Measurements from ENCODE around the gene HPN.
"Not testable (repeated sequence)": the region's sequence is repeated elsewhere in the genome, so short reads cannot be mapped to it uniquely, and the experiment has no call there.

Gene HPN

DNA sequence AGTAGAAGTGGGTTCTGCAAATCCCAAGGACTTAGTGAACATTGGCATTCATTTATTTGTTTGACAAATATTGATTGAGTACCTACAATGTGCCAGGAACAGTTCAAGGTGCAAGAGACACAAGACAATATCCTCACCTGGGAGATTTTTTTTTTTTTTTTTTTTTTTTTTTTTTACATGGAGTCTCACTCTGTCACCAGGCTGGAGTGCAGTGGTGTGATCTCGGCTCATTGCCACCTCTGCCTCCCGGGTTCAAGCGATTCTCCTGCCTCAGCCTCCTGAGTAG is 13.0 kb upstream of the HPN start:
- DNase-seq: not testable (repeated sequence)

DNA sequence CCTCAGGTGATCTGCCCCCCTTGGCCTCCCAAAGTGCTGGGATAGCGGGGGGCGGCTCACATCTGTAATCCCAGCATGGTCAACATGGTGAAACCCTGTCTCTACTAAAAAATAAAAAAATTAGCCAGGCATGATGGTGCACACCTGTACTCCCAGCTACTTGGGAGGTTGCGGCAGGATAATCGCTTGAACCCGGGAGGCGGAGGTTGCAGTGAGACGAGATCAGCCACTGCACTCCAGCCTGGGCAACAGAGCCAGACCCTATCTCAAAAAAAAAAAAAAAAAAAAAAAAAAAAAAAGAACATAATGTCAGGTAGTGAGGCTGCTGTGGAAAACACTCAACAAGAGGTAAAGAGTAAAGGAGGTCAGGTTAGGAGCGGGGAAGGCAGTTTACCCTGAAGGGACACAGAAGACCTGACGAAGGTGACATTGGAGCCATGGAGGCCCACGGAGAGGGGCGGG is 12.2 kb upstream of the HPN start:
- not testable (repeated sequence) for DNase-seq

DNA sequence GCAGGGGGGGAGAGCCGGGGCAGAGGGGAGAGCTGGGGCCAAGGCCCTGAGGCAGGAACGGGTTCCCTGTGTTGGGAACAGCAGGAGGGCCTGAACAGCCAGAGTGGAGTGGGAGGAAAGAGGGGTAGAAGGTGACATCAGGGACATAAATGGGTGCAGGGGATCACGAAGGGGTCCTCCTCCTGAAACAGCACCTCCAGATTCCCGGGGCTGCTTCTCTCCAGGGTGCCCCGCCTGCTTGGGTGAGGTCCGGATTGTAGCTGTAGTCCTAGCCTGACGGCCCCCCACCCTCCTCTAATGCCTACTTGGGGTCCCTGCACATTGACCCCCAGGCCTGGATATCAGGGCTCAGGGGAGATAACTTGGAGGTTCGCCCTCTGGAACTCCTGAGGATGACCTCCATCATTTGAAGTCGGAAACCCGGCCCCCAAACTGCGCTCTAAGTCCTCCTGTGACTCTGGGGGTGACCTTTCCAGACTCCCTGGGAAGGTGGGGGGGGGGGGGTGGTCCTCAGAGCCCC is 11.7 kb upstream of the HPN start:
- no peak for DNase-seq

DNA sequence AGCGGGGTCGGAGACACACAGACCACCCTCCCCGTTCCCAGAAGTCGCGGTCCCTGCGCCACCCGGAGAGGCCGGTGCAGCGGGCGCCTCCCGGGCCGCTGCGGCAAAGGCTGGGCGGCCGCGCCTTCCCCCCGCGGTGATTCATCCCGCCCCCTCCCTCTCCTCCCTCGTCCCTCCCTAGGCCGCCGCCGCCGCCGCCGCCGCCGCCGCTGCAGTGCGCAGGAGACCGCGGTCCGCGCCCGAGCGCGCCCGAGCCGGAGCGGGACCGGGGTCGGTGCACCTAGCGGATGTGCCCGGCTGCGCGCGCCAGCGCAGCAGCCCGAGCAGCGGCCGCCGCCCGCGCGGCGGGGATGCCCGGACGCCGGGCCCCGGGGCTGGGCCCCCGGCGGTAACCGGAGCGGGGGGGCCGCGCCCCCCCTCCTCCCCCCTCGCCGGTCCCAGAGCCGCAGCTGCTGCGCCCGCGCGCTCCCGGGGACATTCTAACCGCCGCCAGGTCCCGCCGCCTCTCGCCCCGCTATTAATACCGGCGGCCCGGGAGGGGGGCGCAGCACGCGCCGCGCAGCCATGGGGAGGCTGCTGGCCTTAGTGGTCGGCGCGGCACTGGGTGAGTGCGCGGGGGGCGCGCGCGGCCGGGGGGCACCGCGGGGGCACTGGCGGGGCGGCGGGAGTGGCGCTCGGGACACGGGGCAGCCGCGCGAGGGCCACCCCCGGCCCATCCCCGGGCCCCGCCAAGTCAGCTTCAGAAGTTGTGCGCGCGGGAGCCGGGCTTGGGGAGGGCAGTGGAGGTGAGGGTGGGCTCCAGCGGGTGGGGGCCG is 11.1 kb upstream of the HPN start, which contains the start of gene SCN1B:
Gene SCN1B (plus strand): TSS at position 214 of the 815 bp plus-strand sequence. CDS start 351 bp downstream, at position 565.
- DNase-seq: no peak

DNA sequence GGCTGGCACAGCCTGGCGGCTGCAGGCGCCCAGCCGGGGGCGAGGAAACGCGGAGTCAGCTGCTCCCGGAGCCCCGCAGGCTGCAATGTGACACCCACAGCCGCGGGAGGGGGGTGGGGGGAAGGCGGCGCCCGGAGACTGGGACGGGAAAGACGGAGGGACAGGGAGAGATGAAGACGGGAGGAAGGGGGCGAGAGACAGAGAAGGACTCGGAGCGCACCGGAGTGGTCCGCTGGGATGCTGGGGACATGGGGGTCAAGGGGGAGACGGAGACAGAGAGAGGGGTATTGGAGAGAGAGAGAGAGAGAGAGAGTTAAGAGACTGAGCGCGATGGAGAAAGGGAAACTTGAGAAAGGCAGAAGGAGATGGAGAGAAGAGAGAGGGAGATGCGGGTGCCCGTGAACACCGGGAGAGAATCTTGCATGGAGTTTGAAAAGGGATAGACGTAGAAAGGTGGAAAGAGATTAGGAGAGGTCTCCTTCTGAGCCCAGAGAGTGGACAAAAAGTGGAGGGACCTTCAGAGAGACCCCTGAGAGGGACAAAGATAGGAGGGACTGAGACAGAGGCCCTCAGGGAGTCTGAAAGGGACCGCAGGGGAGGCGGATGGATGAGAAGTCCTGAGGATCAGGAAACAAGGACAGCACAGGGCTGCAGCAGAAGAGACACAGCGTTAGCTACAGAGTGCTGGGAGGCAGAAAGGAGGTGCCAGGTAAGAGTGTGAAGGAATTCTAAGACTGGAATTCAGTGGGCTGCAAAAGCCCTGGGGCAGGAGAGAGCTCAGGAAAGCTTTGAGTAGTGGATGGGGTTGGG is 10.2 kb upstream of the HPN start:
- no peak for DNase-seq

DNA sequence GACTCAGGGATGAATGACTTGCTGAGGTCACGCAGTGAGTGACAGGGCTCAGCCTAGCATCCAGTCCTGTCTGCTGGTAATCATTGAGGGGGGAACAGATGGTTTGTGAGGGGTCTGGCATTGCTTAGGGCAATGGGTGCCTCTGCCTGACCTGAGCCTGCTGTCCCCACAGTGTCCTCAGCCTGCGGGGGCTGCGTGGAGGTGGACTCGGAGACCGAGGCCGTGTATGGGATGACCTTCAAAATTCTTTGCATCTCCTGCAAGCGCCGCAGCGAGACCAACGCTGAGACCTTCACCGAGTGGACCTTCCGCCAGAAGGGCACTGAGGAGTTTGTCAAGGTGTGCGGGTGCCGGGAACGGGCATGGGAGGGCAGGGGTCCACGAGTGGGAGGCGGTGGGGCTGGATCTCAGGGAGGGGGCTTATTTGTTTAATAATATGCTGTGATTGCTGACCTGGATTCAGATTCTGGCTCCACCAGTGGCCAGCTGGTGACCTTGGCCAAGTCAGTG is 9.1 kb upstream of the HPN start:
- DNase-seq: no peak

DNA sequence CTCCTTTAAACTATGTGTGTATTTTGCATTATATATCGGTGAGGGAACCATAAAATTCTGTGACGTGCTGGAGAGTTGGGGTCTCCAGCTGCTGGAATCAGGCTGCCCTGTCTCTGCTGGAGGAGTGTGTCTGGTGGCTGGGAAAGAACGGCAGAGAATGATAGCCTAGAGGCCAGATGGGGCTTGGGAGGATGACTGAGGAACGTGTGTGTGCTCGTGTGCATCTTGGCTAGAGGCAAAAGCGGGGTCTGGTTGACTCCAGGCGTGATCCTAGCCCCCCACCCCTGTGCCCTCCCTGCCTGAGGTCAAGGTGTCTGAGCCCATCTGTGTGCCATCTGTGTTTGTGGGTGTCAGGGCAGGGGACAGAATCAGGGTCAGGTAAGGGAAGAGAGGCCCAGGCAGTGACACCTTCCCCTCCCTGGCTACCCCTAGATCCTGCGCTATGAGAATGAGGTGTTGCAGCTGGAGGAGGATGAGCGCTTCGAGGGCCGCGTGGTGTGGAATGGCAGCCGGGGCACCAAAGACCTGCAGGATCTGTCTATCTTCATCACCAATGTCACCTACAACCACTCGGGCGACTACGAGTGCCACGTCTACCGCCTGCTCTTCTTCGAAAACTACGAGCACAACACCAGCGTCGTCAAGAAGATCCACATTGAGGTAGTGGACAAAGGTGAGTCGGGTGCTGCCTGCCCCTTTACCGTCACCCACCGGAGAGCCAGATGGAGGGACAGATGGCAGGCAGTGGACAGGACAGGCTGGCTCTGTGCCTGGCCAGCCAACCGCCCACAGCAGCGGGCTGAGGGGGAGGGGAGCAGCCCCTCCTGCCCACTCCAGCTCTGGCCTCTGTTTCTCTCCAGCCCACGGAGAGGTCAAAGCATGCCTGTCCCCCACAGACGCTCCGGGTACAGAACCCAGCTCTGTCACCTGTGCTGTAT is 8.2 kb upstream of the HPN start:
- no peak for DNase-seq

DNA sequence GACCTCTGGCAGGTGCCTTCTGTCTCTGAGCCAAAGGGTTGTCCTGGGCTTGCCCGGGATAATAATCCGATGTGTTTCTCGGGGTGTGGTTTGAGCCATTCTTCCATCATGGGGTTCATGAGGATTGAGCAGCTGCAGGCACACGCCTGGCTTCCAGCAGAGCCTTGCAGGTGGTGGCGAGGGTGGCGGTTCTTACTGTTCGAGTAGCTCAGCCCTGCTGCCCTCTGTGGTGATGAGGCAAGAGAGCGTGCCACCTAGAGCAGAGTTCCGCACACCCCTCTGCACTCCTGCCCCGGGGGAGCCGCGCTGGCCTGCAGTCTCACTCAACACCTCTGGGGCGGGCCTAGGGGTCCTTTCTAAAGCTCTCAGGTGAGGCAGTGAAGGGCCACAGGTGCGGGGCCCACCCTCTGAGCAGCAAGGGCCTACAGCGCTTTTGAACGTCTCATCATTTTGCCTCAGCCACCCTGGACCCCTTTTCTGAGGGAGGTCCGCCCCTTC is 7.5 kb upstream of the HPN start:
- no peak for DNase-seq

DNA sequence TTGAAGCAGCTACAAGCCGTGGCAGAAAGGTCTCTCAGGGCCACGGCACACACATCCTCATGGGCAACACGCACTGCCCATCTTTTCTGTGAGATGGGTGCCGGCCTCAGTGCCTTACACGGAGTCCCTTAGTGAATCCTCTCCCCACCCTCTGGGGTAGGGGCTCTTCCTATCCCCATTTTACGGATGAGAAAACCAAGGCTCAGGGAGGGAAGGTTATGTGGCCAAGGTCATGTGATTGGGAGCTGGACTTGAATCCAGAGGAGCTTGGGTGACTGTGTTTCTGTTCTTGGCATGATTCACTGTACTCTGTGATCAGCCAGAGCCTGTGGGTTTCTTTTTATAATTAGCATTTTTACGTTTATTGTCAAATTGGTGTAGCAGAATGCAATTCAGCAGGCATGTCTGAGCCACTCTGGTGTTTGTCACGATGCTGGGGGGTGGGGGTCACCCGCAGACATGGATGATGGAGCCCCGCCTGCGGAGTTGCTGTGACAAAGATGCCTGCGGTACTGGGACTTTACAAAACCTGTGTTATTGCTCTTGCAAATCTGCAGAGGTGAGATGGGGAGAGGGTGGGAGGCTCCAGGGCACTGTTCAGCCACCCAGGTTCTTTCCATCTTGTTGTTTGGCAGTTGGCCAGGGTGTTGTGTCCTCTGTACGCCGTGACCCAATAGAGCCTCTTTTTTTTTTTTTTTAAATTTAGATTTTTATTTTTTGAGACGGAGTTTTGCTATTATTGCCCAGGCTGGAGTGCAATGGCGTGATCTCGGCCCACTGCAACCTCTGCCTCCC is 6.7 kb upstream of the HPN start:
- DNase-seq: no peak

DNA sequence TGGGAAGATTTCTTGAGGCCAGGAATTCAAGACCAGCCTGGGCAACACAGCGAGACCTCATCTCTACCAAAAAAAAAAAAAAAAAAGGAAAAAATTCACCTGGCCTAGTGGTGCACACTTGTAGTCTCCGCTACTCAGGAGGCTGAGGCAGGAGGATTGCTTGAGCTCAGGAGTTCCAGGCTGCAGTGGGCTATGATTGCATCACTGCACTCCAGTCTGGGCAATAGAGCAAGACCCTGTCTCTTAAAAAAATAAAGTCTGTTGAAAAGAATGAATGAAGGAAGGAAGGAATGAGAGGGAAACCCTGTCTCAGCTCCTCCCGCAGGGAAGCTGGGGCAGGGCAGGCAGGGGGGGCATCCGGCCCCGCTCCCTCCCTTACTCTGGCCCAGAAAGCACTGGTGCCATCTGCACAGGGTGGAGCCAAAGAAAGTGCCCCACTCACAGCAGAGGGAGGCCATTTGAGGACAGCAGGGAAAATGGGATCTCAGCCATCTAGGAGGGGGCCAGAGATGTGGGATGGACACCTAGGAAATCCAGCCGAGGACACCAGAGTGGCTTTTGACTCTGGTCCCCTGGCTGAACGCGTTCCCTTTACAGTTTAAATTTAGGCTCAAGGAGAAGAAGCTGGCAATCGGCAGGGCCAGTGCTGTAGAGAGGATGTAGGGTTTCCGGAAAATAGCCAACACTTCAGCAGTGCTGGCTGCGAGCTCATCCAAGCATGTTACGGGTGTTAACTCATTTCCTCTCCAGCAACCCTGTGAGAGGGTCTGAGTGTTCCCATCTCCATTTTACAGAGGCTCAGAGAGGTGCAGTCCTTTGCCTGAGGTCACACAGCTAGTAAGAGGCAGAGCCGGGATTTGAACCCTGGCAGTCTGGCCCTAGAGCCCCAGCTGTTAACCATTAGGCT is 3.6 kb upstream of the HPN start:
- no peak for DNase-seq

DNA sequence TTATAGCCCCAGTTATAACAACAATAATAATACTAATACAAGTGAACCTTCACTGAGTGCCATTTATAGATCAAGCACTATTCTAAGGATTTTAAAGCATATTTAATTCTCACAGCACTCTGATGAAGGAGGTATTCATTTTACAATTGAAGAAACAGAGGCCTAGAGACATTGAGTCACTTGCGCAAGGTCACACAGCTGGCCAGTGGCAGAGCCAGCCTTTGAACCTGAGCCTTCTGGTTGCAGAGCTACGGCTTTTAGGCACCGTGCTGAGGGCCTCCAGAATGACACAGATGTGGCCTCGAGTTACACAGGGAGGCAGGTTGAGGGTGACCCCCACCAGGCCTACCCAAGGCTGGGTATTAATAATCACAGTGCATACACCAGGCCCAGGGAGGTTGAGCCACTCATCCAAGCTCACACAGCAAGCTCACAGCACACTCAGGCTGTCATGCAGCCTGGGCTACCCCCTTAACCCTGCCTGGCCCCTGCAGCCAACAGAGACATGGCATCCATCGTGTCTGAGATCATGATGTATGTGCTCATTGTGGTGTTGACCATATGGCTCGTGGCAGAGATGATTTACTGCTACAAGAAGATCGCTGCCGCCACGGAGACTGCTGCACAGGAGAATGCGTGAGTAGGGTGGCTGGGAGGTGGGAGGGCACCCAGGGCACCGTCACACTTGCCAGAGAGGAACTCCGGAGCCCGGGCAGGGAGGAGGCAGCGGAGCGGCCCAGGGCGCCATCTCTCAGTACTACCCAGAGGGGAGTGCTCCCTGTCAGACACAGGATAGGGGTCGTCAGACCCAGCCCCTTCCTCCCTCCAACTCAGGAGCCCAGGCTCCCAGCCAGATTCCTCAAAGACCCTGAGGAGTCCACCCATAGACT is 2.7 kb upstream of the HPN start:
- no peak for DNase-seq

DNA sequence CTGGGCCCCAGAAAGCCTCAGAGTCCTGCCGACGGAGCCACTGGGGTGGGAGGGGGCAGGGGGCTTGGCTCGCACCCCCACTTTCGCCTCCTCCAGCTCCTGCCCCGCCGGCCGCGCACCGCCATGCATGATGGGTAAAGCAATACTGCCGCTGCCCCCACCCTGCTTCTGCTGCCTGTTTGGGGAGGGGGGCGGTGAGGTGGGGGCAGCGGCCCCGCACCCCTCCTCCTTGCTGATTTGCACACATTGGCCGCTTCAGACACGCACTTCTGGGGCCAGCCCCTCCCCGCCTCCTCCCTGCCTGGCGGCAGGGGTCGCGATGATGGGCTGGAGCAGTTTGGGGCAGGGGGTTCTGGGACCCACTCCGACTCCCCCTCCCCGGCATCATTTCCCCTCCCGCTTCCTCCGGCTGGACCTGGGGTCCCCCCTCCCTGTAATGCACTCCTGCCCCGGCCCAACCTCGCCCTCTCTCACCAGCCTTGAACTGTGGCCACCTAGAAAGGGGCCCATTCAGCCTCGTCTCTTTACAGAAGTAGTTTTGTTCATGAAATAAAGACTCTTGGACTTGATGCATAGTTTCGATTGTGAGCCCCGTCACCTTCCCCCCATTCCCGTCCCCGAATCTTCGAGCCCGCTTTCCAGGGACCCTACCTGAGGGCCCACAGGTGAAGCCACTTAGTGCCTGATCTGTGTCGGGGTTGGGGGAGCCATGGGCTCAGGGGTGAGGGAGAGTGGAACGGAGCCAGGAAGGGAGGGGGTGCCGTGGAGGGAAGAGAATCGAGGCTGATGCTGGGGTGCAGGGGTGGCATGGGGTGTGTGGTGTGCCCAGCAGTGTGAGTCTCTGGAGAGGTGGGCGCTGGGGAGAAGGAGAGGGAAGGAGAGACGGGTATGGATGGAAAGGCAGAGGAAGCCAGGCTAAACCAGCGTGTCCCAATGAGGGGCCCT is 1.4 kb upstream of the HPN start:
- DNase-seq: no peak

DNA sequence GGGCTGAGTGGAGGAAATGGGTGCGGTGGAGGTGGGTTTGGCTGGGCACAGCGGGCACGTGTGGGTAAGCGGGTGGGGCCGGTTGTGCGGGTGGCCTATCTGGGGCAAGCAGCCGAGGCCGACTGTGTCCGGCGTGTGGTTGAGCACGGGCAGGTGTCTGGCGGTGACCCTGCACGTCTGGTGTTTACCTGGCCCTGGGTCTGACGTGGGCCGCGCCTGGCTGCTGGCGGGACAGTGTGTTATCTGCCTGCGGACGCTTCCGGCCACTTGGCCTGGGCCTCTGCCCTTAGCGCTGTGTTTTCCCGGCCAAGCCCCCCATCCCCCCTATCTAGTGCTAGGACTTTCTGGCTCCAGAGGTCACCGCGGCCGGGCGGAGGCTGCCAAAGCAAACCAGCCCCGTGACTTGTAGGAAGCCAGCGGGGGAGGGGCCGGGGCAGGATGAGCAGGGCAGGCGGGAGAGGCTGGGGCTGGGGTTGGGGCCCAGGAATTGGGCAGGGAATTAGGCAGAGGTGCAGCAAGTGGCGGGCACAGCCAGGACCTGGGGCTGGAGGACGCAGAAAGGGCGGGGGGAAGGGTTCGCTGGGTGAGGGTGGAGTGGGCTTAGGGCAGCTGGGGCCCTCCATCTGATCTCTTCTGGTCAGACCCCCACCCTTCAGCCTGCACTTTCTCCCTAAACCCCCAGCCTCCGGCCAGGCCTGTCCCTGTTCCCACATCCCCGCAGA is 534 bp upstream of the HPN start:
- DNase-seq: no peak

DNA sequence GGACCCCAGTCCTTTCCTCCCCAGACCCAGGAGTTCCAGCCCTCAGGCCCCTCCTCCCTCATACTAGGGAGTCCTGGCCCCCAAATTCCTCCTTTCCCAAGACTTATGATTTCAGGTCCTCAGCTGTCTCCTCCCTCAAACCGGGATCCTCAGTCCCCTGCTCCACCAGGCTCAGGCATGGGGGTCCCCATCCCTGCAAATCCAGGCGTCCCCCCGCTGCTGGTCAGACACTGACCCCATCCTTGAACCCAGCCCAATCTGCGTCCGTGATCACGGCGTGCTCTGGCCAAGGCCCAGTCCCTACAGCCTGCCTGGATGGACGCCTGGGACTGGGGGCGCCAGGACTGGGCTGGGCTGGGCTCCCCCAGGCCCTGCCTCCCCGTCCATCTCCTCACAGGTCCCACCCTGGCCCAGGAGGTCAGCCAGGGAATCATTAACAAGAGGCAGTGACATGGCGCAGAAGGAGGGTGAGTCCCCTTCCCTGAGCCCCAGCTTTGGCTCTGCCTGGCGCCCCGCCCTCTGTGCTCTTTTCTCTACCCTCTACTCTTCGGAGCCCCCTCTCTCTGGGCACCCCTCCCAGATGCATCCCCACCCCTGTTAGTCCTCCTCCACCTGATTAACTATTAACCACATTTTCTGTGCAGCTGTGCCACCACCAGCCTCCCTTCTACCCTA is 672 bp downstream of the HPN start:
- no peak for DNase-seq

DNA sequence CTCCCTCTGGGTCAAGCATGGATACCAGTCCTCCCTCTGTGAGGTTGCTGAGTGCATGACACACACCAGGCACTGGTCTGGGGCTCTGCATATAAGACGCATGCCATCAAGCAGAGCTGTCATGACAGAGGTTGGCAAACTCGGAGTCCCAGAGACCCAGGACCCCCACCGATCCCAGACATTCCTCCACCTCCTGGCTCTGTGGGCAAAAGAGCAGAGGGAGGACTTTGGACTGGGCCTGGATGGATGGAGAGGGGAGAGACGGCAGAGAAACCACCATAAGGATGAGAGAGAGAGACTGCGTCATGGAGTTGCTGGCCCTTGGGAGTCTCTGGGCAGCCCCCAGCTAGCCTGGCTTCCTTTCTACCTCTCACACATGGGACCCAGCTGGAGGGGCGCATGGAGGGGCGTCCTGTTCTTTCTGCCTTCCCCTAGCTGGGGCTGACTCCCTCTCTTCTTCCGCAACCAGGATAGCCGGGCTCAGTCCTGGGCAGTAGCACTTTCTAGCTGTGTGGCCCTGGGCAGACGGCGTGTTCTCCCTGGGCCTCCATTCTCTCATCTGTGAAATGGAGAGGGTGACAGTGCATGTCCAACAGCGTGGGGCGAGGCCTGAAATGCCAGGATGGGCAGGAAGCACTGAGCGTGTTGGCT is 1.6 kb downstream of the HPN start:
- DNase-seq: no peak

DNA sequence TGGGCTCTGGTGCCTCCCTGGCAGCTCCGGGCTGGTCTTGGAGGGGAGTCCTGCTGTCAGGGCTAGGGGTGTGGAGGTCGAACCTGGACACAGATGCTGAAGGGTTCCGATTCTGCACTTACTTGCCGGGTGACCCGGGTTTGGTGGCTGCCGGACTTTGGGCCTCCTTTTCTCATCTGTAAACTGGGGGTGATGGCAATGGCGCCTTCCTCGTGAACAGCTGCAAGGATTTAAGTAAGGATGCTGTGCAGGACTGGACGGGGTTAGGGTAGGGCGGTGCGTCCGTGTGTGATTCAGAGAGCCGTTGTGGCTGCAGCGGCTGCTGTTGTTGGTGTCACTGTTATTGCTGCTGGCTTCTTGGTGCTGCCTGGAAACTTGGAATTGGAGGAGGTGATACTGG is 2.4 kb downstream of the HPN start:
- no peak for DNase-seq

Data from retina (tissue), 1 donor.